GM18502 (cell line): Measurements from ENCODE around the gene CARHSP1.
"Not testable (repeated sequence)": the region's sequence is repeated elsewhere in the genome, so short reads cannot be mapped to it uniquely, and the experiment has no call there.

Experiments used
- ATAC-seq: cut with Tn5 transposase; IDR thresholded peaks from one replicate; pipeline ENCODE4 v1.9.1; 2021; ENCODE audit warnings: mild to moderate bottlenecking; ENCODE audit not compliant: unreplicated experiment, poor library complexity

CARHSP1 gene

GRCh38 chr16:8804313-8804712, 64.5 kb downstream of the CARHSP1 start:
- no peak for ATAC-seq

GRCh38 chr16:8803733-8804132, 65.1 kb downstream of the CARHSP1 start:
- not testable (repeated sequence) for ATAC-seq
